Smooth muscle cell (in vitro differentiated cells): Measurements from ENCODE around the gene EPB41L2. TPM values are rescaled to one million over a fixed set of nuclear protein-coding genes. Genes with fewer than 3 reads are reported as not detected.
"Not testable (repeated sequence)": the region's sequence is repeated elsewhere in the genome, so short reads cannot be mapped to it uniquely, and the experiment has no call there.

Experiments used
- DNase-seq: peaks from one replicate; lab custom pipeline; 2025; ENCODE audit not compliant: unreplicated experiment; lab: John Stamatoyannopoulos, UW
- H2AFZ ChIP-seq: fragments of 200-600 bp; sonication (generic); 2 replicates; pipeline ENCODE4 v1.6.0; 2016; ENCODE audit warnings: antibody characterized with exemption, low read depth, mild to moderate bottlenecking
- H3F3A ChIP-seq: fragments of 200-600 bp; sonication (generic); 2 replicates; pipeline ENCODE4 v1.6.0; 2017; ENCODE audit warnings: antibody characterized with exemption, low read depth
- H3K27ac ChIP-seq: fragments of 200-600 bp; sonication (generic); 2 replicates; pipeline ENCODE4 v1.5.1; 2016; ENCODE audit warnings: low read depth, mild to moderate bottlenecking
- H3K27me3 ChIP-seq: fragments of 200-600 bp; sonication (generic); 2 replicates; pipeline ENCODE4 v1.6.1; 2016; ENCODE audit warnings: low read depth, mild to moderate bottlenecking
- H3K36me3 ChIP-seq: fragments of 200-600 bp; sonication (generic); 2 replicates; pipeline ENCODE4 v1.5.1; 2016; ENCODE audit warnings: low read depth
- H3K4me1 ChIP-seq: fragments of 200-600 bp; sonication (generic); 2 replicates; pipeline ENCODE4 v1.5.1; 2016; ENCODE audit warnings: low read depth
- H3K4me2 ChIP-seq: fragments of 200-600 bp; sonication (generic); 2 replicates; pipeline ENCODE4 v1.6.0; 2016; ENCODE audit warnings: mild to moderate bottlenecking
- H3K4me3 ChIP-seq: fragments of 200-600 bp; sonication (generic); 2 replicates; pipeline ENCODE4 v1.5.1; 2016; ENCODE audit warnings: mild to moderate bottlenecking
- H3K79me2 ChIP-seq: fragments of 200-600 bp; sonication (generic); 2 replicates; pipeline ENCODE4 v1.6.0; 2016; ENCODE audit warnings: low read depth, mild to moderate bottlenecking
- H3K9ac ChIP-seq: fragments of 200-600 bp; sonication (generic); 2 replicates; pipeline ENCODE4 v1.6.0; 2016; ENCODE audit warnings: low read depth
- H3K9me3 ChIP-seq: fragments of 200-600 bp; sonication (generic); replicated peaks from 2 replicates; pipeline ENCODE4 v1.5.1; 2016; ENCODE audit warnings: low read depth
- H4K20me1 ChIP-seq: fragments of 200-600 bp; sonication (generic); 2 replicates; pipeline ENCODE4 v1.6.0; 2016; ENCODE audit warnings: low read depth
- WGBS: methylation state at CpG from one replicate; pipeline ENCODE4 v1.1.7; 2016; ENCODE audit warnings: low lambda C conversion rate; 5-methylcytosine and 5-hydroxymethylcytosine counted together
- polyA plus RNA-seq: library from polyadenylated mRNA; unstranded; fragments of >200 nt; fragmentation: Nextera tagmentation; extraction: Ambion mirVana; gene quantifications from 2 replicates; pipeline ENCODE4 v1.2.1, GENCODE V29; 2016
- total RNA-seq: library from RNA; depleted of rRNA; stranded (reverse); fragments of >200 nt; gene quantifications from 2 replicates; pipeline ENCODE4 v1.2.3, GENCODE V29; 2014
- TF ChIP-seq, protein P1 (sequence below): fragments of 200-600 bp; sonication (generic); IDR thresholded peaks from 2 replicates; pipeline ENCODE4 v1.5.1; 2017; ENCODE audit warnings: borderline replicate concordance, mild to moderate bottlenecking, antibody characterized with exemption; ENCODE audit not compliant: insufficient read depth, poor library complexity, severe bottlenecking

The EPB41L2 gene
- total and polyA plus RNA-seq, 2 experiments from 2014 or later = 40.2 to 44.6 TPM

DNA sequence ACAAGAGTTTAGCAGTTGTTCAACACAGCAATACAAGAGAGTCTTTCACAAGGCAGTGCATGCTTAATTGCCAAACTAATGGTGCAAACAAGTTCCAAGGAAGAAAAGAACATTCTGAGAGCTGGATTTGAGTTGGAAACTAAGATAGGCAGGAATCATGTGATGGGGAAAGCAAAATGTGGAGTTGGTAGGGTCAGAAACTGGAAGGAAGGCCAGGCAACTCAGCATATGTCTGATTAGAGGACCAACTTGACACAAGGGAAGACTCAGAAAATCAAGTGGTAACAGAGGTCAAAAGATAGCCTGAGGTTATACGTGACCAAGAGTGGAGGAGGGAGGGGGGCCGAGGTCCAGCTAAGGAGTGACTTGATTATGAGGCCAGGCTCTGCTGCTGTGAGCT is 118.6 kb downstream of the EPB41L2 start:
- Histone ChIP-seq H3K79me2 (no peaks in the 10 kb centered on the region), H3K27me3 (no peaks in the 10 kb centered on the region), H3K36me3 (no peaks in the 10 kb centered on the region), H3K4me1 (peaks cover 14% of the 10 kb centered on the region), H2AFZ (no peak overlapping the region), H3K4me3 (no peak overlapping the region), H4K20me1 (peaks cover 5% of the 10 kb centered on the region), H3K9me3 (no peaks in the 10 kb centered on the region), H3K27ac (no peak overlapping the region), H3K4me2 (no peak overlapping the region), H3F3A (no peaks in the 10 kb centered on the region), H3K9ac (no peak overlapping the region)
- DNase-seq = no peak
- TF ChIP-seq, protein P1, sequence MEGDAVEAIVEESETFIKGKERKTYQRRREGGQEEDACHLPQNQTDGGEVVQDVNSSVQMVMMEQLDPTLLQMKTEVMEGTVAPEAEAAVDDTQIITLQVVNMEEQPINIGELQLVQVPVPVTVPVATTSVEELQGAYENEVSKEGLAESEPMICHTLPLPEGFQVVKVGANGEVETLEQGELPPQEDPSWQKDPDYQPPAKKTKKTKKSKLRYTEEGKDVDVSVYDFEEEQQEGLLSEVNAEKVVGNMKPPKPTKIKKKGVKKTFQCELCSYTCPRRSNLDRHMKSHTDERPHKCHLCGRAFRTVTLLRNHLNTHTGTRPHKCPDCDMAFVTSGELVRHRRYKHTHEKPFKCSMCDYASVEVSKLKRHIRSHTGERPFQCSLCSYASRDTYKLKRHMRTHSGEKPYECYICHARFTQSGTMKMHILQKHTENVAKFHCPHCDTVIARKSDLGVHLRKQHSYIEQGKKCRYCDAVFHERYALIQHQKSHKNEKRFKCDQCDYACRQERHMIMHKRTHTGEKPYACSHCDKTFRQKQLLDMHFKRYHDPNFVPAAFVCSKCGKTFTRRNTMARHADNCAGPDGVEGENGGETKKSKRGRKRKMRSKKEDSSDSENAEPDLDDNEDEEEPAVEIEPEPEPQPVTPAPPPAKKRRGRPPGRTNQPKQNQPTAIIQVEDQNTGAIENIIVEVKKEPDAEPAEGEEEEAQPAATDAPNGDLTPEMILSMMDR = no peak
- 80% methylated on average over 2 of the region's 2 CpGs for WGBS

DNA sequence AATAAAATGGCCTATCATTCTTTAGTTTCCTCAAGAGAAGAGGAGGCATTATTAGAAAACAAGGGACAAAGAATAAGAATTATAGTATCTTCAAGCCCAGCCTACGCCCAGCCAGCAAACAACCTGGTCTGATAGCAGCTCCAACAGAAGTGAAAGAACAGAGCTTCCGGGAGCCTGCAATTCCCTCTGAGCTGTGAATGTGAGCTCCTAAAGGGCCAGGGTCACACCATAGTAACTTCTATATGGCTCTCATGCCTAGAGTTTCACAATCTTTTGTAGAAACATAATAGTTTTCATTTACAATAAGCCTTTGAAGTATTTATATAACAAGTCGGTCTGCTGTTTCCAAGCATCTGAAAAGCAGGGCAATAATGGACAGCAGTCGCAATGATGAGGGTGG is 119.3 kb downstream of the EPB41L2 start:
- no peaks in the 10 kb centered on the region for H3K36me3 ChIP-seq
- peaks cover 14% of the 10 kb centered on the region for H3K4me1 ChIP-seq
- no peak overlapping the region for H3K4me3 ChIP-seq
- H3K9ac ChIP-seq = no peak overlapping the region
- no peaks in the 10 kb centered on the region for H3F3A ChIP-seq
- 78% methylated on average over 4 of the region's 4 CpGs for WGBS
- no peaks in the 10 kb centered on the region for H3K9me3 ChIP-seq
- TF ChIP-seq, protein P1 = no peak
- no peaks in the 10 kb centered on the region for H3K27me3 ChIP-seq
- H3K79me2 ChIP-seq = no peaks in the 10 kb centered on the region
- peaks cover 5% of the 10 kb centered on the region for H4K20me1 ChIP-seq
- no peak for DNase-seq
- H3K4me2 ChIP-seq = no peak overlapping the region
- H3K27ac ChIP-seq = no peak overlapping the region
- no peak overlapping the region for H2AFZ ChIP-seq

DNA sequence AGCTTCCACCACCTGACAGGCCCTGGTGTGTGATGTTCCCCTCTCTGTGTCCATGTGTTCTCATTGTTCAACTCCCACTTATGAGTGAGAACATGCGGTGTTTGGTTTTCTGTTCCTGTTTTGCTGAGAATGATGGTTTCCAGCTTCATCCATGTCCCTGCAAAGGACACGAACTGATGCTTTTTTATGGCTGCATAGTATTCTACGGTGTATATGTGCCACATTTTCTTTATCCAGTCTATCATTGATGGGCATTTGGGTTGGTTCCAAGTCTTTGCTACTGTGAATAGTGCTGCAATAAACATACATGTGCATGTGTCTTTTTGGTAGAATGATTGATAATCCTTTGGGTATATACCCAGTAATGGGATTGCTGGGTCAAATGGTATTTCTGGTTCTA is 120.3 kb downstream of the EPB41L2 start:
- WGBS = 93% methylated on average over 3 of the region's 3 CpGs

DNA sequence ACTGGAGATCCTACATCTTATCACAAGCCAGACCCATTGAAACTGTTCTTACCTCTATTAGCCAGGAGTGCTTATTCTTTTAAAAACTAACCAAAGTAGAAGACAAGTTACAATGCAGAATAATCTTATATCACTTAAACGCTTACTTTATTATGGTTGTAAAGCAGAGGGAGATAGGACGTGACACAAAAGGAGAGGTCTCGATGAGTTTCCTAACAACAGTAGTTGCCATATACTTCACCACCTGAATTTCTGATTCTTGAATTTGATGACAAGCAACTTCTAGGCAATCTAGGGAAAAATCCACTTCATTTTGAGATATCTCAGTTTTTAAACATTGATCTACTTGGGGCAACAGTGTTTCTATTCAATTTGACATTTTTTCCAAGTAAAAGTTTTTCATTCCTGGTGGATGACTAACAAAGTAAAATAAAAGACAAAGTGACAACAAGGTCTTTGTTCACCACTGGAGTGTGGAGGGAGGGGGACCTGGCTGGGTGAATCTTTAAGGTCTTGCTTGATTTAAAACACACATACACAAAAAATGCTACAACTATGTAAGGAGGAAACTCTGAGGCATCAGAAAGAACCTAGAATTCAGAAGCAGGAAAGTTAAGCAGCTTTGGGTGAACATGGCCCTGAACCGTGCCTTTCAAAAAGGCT is 125.0 kb downstream of the EPB41L2 start:
- Histone ChIP-seq H3K79me2 (no peaks in the 10 kb centered on the region), H3K4me3 (no peak overlapping the region), H3K9me3 (no peaks in the 10 kb centered on the region), H3K4me1 (peaks cover 45% of the 10 kb centered on the region), H3K27ac (peak overlapping the region; percentile 18), H3K27me3 (no peaks in the 10 kb centered on the region), H3F3A (peaks cover 6% of the 10 kb centered on the region), H3K4me2 (no peak overlapping the region), H3K9ac (no peak overlapping the region), H2AFZ (no peak overlapping the region), H3K36me3 (no peaks in the 10 kb centered on the region), H4K20me1 (peaks cover 22% of the 10 kb centered on the region)
- DNase-seq = no peak
- TF ChIP-seq, protein P1 = no peak
- 87% methylated on average over 4 of the region's 4 CpGs for WGBS

More for the DNA sequence above, 120.3 kb downstream of the EPB41L2 start:
- H3K4me3 ChIP-seq, H3K9ac ChIP-seq, H2AFZ ChIP-seq, H3K36me3 ChIP-seq, H3F3A ChIP-seq, H3K4me2 ChIP-seq, H4K20me1 ChIP-seq, DNase-seq, H3K27me3 ChIP-seq, H3K27ac ChIP-seq, H3K79me2 ChIP-seq, H3K9me3 ChIP-seq: not testable (repeated sequence)
- H3K4me1 ChIP-seq = peaks cover 21% of the 10 kb centered on the region
